PC-9 (cell line): ENCODE measurements around the gene CDS2.

ENCODE experiments used
- CTCF ChIP-seq: fragments of 200-600 bp; sonication (generic); conservative IDR thresholded peaks from 2 replicates; pipeline ENCODE4 v1.6.1; 2017; ENCODE audit warnings: mixed run types, antibody characterized with exemption, mild to moderate bottlenecking, moderate library complexity
- EZH2 ChIP-seq: fragments of 200-600 bp; sonication (generic); IDR thresholded peaks from 2 replicates; pipeline ENCODE4 v1.8.0; 2017; ENCODE audit warnings: antibody characterized with exemption, low read depth

GRCh38 chr20:5221061-5221430 is 94.2 kb downstream of the CDS2 start:
- TF ChIP-seq CTCF (no peak), EZH2 (no peak)
